IMR-90 (cell line): ENCODE results near the gene GABRR3. TPM values are rescaled to one million over a fixed set of nuclear protein-coding genes. Genes with fewer than 3 reads are reported as not detected.

Experiments used
- ATAC-seq: fragments of 200-7000 bp; cut with Tn5 transposase; 2 replicates; pipeline ENCODE4 v1.9.1; 2020; ENCODE audit warnings: low read depth, mild to moderate bottlenecking, moderate library complexity
- BruUV-seq: library from RNA; stranded (reverse); fragments of 400-500 nt; replicated peaks from 2 replicates; lab custom pipeline; 2021; lab: Mats Ljungman, UMichigan
- CTCF ChIA-PET: fragments of 300-600 bp; formaldehyde crosslinking; extraction: SDS; loops from one replicate; lab custom pipeline; 2021; ENCODE audit warnings: antibody characterized with exemption; lab: Yijun Ruan, JAX
- POLR2A ChIA-PET: fragments of 300-600 bp; sonication (Branson Sonifier 250); formaldehyde crosslinking; loops from one replicate; lab custom pipeline; 2022; ENCODE audit warnings: antibody characterized with exemption; ENCODE audit not compliant: unreplicated experiment; lab: Charles Lee
- DNase-seq: peaks from one replicate; pipeline ENCODE4 v3.0.0; 2013
- H2AFZ ChIP-seq: replicated peaks from 2 replicates; pipeline ENCODE3; 2013; ENCODE audit warnings: low read length, mild to moderate bottlenecking; ENCODE audit not compliant: poor library complexity
- H2AK5ac ChIP-seq: 2 replicates; pipeline ENCODE4 v1.6.1; 2013; ENCODE audit warnings: low read depth, low read length, inconsistent platforms
- H2AK9ac ChIP-seq: replicated peaks from 2 replicates; pipeline ENCODE3; 2013; ENCODE audit warnings: mild to moderate bottlenecking, low read depth, low read length, moderate library complexity; ENCODE audit not compliant: poor library complexity
- H2BK120ac ChIP-seq: 2 replicates; pipeline ENCODE4 v1.6.1; 2013; ENCODE audit warnings: low read depth, low read length, inconsistent platforms
- H2BK15ac ChIP-seq: 3 replicates; pipeline ENCODE4 v1.6.1; 2013; ENCODE audit warnings: low read depth, low read length, inconsistent platforms
- H2BK20ac ChIP-seq: 2 replicates; pipeline ENCODE4 v1.6.1; 2013; ENCODE audit warnings: low read depth, mild to moderate bottlenecking, inconsistent platforms, low read length, moderate library complexity
- H2BK5ac ChIP-seq: 2 replicates; pipeline ENCODE4 v1.6.1; 2013; ENCODE audit warnings: mild to moderate bottlenecking, low read depth, low read length, inconsistent platforms; ENCODE audit not compliant: poor library complexity, severe bottlenecking
- H3K14ac ChIP-seq: replicated peaks from 2 replicates; pipeline ENCODE4 v1.6.1; 2013; ENCODE audit warnings: low read depth, low read length, inconsistent platforms
- H3K18ac ChIP-seq: 2 replicates; pipeline ENCODE4 v1.6.1; 2013; ENCODE audit warnings: low read depth, low read length, control low read depth
- H3K23ac ChIP-seq: 2 replicates; pipeline ENCODE4 v1.6.1; 2013; ENCODE audit warnings: low read depth, low read length, inconsistent platforms
- H3K27ac ChIP-seq: 2 replicates; pipeline ENCODE4 v1.5.1; 2013; ENCODE audit warnings: mild to moderate bottlenecking, control low read depth, low read length; ENCODE audit not compliant: insufficient read depth
- H3K27me3 ChIP-seq: 2 replicates; pipeline ENCODE4 v1.6.1; 2013; ENCODE audit warnings: low read length; ENCODE audit not compliant: control insufficient read depth, insufficient read depth
- H3K36me3 ChIP-seq: 2 replicates; pipeline ENCODE4 v1.6.1; 2013; ENCODE audit warnings: low read length, mixed read lengths; ENCODE audit not compliant: control insufficient read depth, insufficient read depth
- H3K4ac ChIP-seq: 2 replicates; pipeline ENCODE4 v1.6.1; 2013; ENCODE audit warnings: low read depth, low read length, inconsistent platforms
- H3K4me1 ChIP-seq: 2 replicates; pipeline ENCODE4 v1.6.1; 2013; ENCODE audit warnings: low read length, mixed read lengths; ENCODE audit not compliant: control insufficient read depth, insufficient read depth
- H3K4me2 ChIP-seq: 2 replicates; pipeline ENCODE4 v1.6.1; 2013; ENCODE audit warnings: low read depth, mild to moderate bottlenecking, control low read depth, low read length, moderate library complexity
- H3K4me3 ChIP-seq: 2 replicates; pipeline ENCODE4 v1.5.1; 2013; ENCODE audit warnings: low read depth, mild to moderate bottlenecking, control low read depth, low read length, moderate library complexity; ENCODE audit not compliant: insufficient read depth
- H3K56ac ChIP-seq: 2 replicates; pipeline ENCODE4 v1.6.1; 2013; ENCODE audit warnings: low read length, inconsistent platforms; ENCODE audit not compliant: insufficient read depth; ENCODE audit errors: extremely low read depth
- H3K79me1 ChIP-seq, 2 experiments: 2 replicates each; pipeline ENCODE4 v1.6.1; 2013; ENCODE audit warnings: low read length in 2 of 2, inconsistent platforms in 1 of 2, low read depth in 1 of 2
- H3K9ac ChIP-seq: 2 replicates; pipeline ENCODE4 v1.6.1; 2013; ENCODE audit warnings: low read depth, low read length, control low read depth
- H3K9me1 ChIP-seq: 2 replicates; pipeline ENCODE4 v1.6.1; 2013; ENCODE audit warnings: low read length, inconsistent platforms; ENCODE audit not compliant: insufficient read depth
- H3K9me3 ChIP-seq: 2 replicates; pipeline ENCODE4 v1.6.1; 2013; ENCODE audit warnings: low read length; ENCODE audit not compliant: control insufficient read depth, insufficient read depth
- H4K20me1 ChIP-seq: 2 replicates; pipeline ENCODE4 v1.6.1; 2013; ENCODE audit warnings: low read length, inconsistent platforms; ENCODE audit not compliant: insufficient read depth
- H4K5ac ChIP-seq: 2 replicates; pipeline ENCODE4 v1.6.1; 2013; ENCODE audit warnings: mild to moderate bottlenecking, low read depth, low read length, control low read depth
- H4K8ac ChIP-seq, 2 experiments: 2 replicates each; pipeline ENCODE4 v1.6.1; 2013; ENCODE audit warnings: low read depth in 2 of 2, low read length in 2 of 2, control low read depth in 1 of 2, inconsistent platforms in 1 of 2
- H4K91ac ChIP-seq: 2 replicates; pipeline ENCODE4 v1.6.1; 2013; ENCODE audit warnings: low read depth, low read length, inconsistent platforms; ENCODE audit not compliant: insufficient read depth
- BHLHE40 ChIP-seq: fragments of 150-350 bp; IDR thresholded peaks from 2 replicates; pipeline ENCODE4 v1.6.1; 2016; ENCODE audit warnings: mild to moderate bottlenecking, low read depth, low read length
- CEBPB ChIP-seq: IDR thresholded peaks from 2 replicates; pipeline ENCODE4 v1.6.1; 2012; ENCODE audit warnings: low read depth, low read length, improper control_type of control experiment
- CHD1 ChIP-seq: IDR thresholded peaks from 2 replicates; pipeline ENCODE4 v1.6.1; 2012; ENCODE audit warnings: low read depth, low read length, improper control_type of control experiment
- CTCF ChIP-seq: conservative IDR thresholded peaks from 2 replicates; pipeline ENCODE4 v1.5.1; 2012; ENCODE audit warnings: mild to moderate bottlenecking, low read depth, low read length, improper control_type of control experiment
- FOS ChIP-seq: fragments of 150-350 bp; IDR thresholded peaks from 2 replicates; pipeline ENCODE4 v1.6.1; 2016; ENCODE audit warnings: low read depth, low read length
- MAFK ChIP-seq: IDR thresholded peaks from 2 replicates; pipeline ENCODE4 v1.6.1; 2012; ENCODE audit warnings: low read depth, low read length, improper control_type of control experiment
- MAZ ChIP-seq: IDR thresholded peaks from 2 replicates; pipeline ENCODE4 v1.6.1; 2012; ENCODE audit warnings: low read depth, mild to moderate bottlenecking, low read length, improper control_type of control experiment, moderate library complexity, borderline replicate concordance
- MXI1 ChIP-seq: IDR thresholded peaks from 2 replicates; pipeline ENCODE4 v1.6.1; 2012; ENCODE audit warnings: low read depth, mild to moderate bottlenecking, low read length, moderate library complexity, borderline replicate concordance
- NFE2L2 ChIP-seq: fragments of 150-350 bp; IDR thresholded peaks from 2 replicates; pipeline ENCODE4 v1.6.1; 2016; ENCODE audit warnings: low read depth, mild to moderate bottlenecking, low read length
- RAD21 ChIP-seq: IDR thresholded peaks from 2 replicates; pipeline ENCODE4 v1.6.1; 2012; ENCODE audit warnings: low read length, improper control_type of control experiment
- RCOR1 ChIP-seq: IDR thresholded peaks from 2 replicates; pipeline ENCODE4 v1.6.1; 2012; ENCODE audit warnings: mild to moderate bottlenecking, low read length, improper control_type of control experiment; ENCODE audit not compliant: insufficient replicate concordance
- RFX5 ChIP-seq: IDR thresholded peaks from 2 replicates; pipeline ENCODE4 v1.8.0; 2012; ENCODE audit warnings: low read depth, mild to moderate bottlenecking, low read length, moderate library complexity
- SMC3 ChIP-seq: fragments of 150-350 bp; IDR thresholded peaks from 2 replicates; pipeline ENCODE4 v1.6.1; 2016; ENCODE audit warnings: low read depth, mild to moderate bottlenecking, antibody characterized with exemption, low read length, moderate library complexity
- WGBS, 2 experiments: methylation state at CpG; one replicate each; pipeline versions ENCODE4 v1.1.5 to v1.1.7; 2013; ENCODE audit warnings: missing lambda C conversion rate in 2 of 2; ENCODE audit not compliant: insufficient read length in 1 of 2; ENCODE audit errors: extremely low coverage in 2 of 2; 5-methylcytosine and 5-hydroxymethylcytosine counted together
- dilution Hi-C: fragments of 300-500 bp; cut with HindIII; formaldehyde crosslinking; loops from one replicate; pipeline ENCODE4 v1.14.3; 2018; ENCODE audit warnings: low sequenced_read_pairs; ENCODE audit not compliant: unreplicated experiment
- in situ Hi-C: fragments of 300-500 bp; cut with MboI; formaldehyde crosslinking; loops from 3 replicates; pipeline ENCODE4 v1.14.3; 2019; ENCODE audit warnings: low sequenced_read_pairs, inconsistent platforms, mixed read lengths
- intact Hi-C: fragments of 100-400 bp; cut with micrococcal nuclease; formaldehyde crosslinking; loops from 2 replicates; pipeline ENCODE4 v1.10.0; 2022
- polyA plus RNA-seq, 3 experiments: library from polyadenylated mRNA; depleted of rRNA; stranded (reverse); fragments of >200 nt; gene quantifications; 2 replicates each; pipeline ENCODE4 v1.2.3, GENCODE V29; 2012; ENCODE audit warnings: low replicate concordance in 1 of 3
- total RNA-seq: library from RNA; depleted of rRNA; stranded (reverse); fragments of >200 nt; gene quantifications from 2 replicates; pipeline ENCODE4 v1.2.3, GENCODE V29; 2012
- TF ChIP-seq, protein P1 (sequence below): fragments of 150-350 bp; IDR thresholded peaks from 2 replicates; pipeline ENCODE4 v1.6.1; 2017; ENCODE audit warnings: mild to moderate bottlenecking, antibody characterized with exemption, low read length, low read depth

GABRR3 gene
- total and polyA plus RNA-seq, 2 of the 4 experiments (the other 2 are of a cell fraction): not detected

DNA sequence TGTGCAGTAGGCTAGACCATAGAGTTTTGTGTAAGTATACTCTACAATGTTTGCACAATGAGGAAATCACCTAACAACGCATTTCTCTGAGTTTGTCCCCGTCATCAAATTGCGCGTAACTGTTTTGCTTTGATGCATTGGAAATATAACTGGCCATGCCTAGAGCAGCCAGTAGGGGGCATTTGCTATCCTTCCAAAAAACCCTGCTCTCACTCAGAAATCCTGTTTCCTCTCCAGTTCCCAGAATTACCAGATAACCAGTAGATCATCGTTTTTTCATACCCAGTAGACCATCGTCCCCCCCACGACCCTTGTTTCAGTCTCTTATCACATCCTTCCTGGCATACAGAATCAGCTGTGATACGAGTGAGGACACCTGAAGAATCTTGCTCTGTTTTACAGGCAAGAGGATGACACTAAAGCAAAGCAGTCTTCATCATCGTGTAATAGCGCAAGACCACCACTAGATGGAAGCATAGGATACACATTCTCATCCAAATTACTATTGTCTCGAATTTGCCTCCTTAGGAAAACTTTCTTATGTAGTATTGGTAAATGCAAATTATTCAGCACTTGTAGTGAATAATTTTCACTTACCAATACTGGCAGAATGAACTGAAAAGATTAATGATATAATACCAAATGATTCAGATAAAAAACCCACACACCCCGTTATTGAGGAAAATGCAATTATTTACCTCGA, 4.4 kb upstream of the GABRR3 start:
- POLR2A ChIA-PET: no interaction called here
- CTCF ChIA-PET: interaction anchor here (0.9 to 2.7 kb wide), 3 partner anchors 8 to 293 kb away, joined by 4 to 16 read pairs (median 5); no protein-coding TSS in a partner anchor
- dilution Hi-C loops: loop anchor here (25.0 kb wide), 1 partner anchor 298 kb away; no protein-coding TSS in a partner anchor
- no peak for TF ChIP-seq BHLHE40
- TF ChIP-seq CEBPB: peak; percentile 53; the same call in 1 of the 2 replicates
- no peak for TF ChIP-seq MAZ
- no peak for TF ChIP-seq FOS
- TF ChIP-seq CTCF: peak; percentile 69
- no peak for TF ChIP-seq RFX5
- TF ChIP-seq MAFK: peak; percentile 54
- TF ChIP-seq MXI1: no peak
- TF ChIP-seq, protein P1, sequence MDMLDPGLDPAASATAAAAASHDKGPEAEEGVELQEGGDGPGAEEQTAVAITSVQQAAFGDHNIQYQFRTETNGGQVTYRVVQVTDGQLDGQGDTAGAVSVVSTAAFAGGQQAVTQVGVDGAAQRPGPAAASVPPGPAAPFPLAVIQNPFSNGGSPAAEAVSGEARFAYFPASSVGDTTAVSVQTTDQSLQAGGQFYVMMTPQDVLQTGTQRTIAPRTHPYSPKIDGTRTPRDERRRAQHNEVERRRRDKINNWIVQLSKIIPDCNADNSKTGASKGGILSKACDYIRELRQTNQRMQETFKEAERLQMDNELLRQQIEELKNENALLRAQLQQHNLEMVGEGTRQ: no peak
- TF ChIP-seq RAD21: peak; percentile 74
- TF ChIP-seq RCOR1: no peak
- TF ChIP-seq CHD1: no peak
- TF ChIP-seq SMC3: peak; percentile 36; the same call in 1 of the 2 replicates
- no peak for TF ChIP-seq NFE2L2

More for the DNA sequence above, 4.4 kb upstream of the GABRR3 start:
- Histone ChIP-seq H3K4me3 (peak overlapping the region; percentile 66), H2BK15ac (no peak overlapping the region), H3K36me3 (no peaks in the 10 kb centered on the region), H2AFZ (peak overlapping the region; percentile 96), H2BK20ac (no peak overlapping the region), H4K91ac (no peak overlapping the region), H3K4me1 (no peaks in the 10 kb centered on the region), H2AK9ac (no peak overlapping the region), H3K56ac (no peak overlapping the region), H3K4me2 (peak overlapping the region; percentile 100), H3K79me1 (no peaks in the 10 kb centered on the region), H3K9me3 (no peaks in the 10 kb centered on the region), H4K20me1 (no peaks in the 10 kb centered on the region), H4K8ac (no peak overlapping the region), H3K9ac (peak overlapping the region; percentile 44), H3K14ac (no peak overlapping the region), H3K4ac (no peak overlapping the region), H3K18ac (no peak overlapping the region), H4K5ac (no peak overlapping the region), H3K9me1 (no peaks in the 10 kb centered on the region), H3K27ac (no peak overlapping the region), H2BK5ac (no peak overlapping the region), H3K27me3 (no peaks in the 10 kb centered on the region), H2BK120ac (no peak overlapping the region), H2AK5ac (no peak overlapping the region), H3K23ac (no peak overlapping the region)
- in situ Hi-C loops (loop anchor here (5.0 to 10.0 kb wide), 2 partner anchors 288 to 535 kb away; no protein-coding TSS in a partner anchor), intact Hi-C loops (loop anchor here (1.0 to 5.0 kb wide), 3 partner anchors 290 to 548 kb away; no protein-coding TSS in a partner anchor)
- BruUV-seq: no TSS peak
- WGBS, 2 experiments: 0% methylated on average over 4 of the region's 13 CpGs; no CpG with 5 or more reads in 1 of the 2 experiments
- DNase-seq (peak; percentile 87), ATAC-seq (peak; percentile 99)
